Loucy (cell line): ENCODE data around the gene GPER1.

Experiments
- CTCF ChIP-seq: fragments of 200-600 bp; sonication (generic); conservative IDR thresholded peaks from 2 replicates; pipeline ENCODE4 v1.5.1; 2014; ENCODE audit warnings: mild to moderate bottlenecking, antibody characterized with exemption, low read length
- EZH2phosphoT487 ChIP-seq: fragments of 200-600 bp; IDR thresholded peaks from 2 replicates; pipeline ENCODE4 v1.6.1; 2018; ENCODE audit warnings: antibody characterized with exemption, mild to moderate bottlenecking, moderate library complexity, borderline replicate concordance

GRCh38 chr7:1080921-1081255, 7.0 kb upstream of the GPER1 start:
- no peak for TF ChIP-seq CTCF
- TF ChIP-seq EZH2phosphoT487, result no peak
